GM23338 (cell line): Measurements from ENCODE around the gene IGF2.

Experiments
- CREB1 ChIP-seq: fragments of 250-450 bp; sonication (Bioruptor Pico); IDR thresholded peaks from 2 replicates; pipeline ENCODE4 v1.5.0; 2020; ENCODE audit warnings: low read depth, mild to moderate bottlenecking, moderate library complexity
- CTCF ChIP-seq, 2 experiments: fragments of 200-600 bp in 1 of 2; sonication (generic) in 1 of 2; conservative IDR thresholded peaks; 2 replicates each; pipeline versions ENCODE4 v1.5.1 to v1.6.1; 2016 to 2017; ENCODE audit warnings: antibody characterized with exemption in 2 of 2, low read depth in 2 of 2, mild to moderate bottlenecking in 2 of 2, moderate library complexity in 1 of 2
- ETS1 ChIP-seq: IDR thresholded peaks from 2 replicates; pipeline ENCODE4 v1.6.1; 2016; ENCODE audit warnings: antibody characterized with exemption
- EZH2 ChIP-seq: fragments of 200-600 bp; sonication (generic); IDR thresholded peaks from one replicate; pipeline ENCODE4 v1.8.0; 2017; ENCODE audit warnings: antibody characterized with exemption, mild to moderate bottlenecking, low read depth; ENCODE audit not compliant: unreplicated experiment
- EZH2phosphoT487 ChIP-seq: fragments of 200-600 bp; sonication (generic); IDR thresholded peaks from one replicate; pipeline ENCODE4 v1.8.1; 2018; ENCODE audit warnings: antibody characterized with exemption; ENCODE audit not compliant: unreplicated experiment
- JUNB ChIP-seq: IDR thresholded peaks from one replicate; pipeline ENCODE4 v1.6.1; 2016; ENCODE audit warnings: antibody characterized with exemption; ENCODE audit not compliant: unreplicated experiment
- NANOG ChIP-seq: IDR thresholded peaks from 2 replicates; pipeline ENCODE4 v1.6.1; 2016; ENCODE audit warnings: antibody characterized with exemption, borderline replicate concordance
- POLR2AphosphoS5 ChIP-seq: IDR thresholded peaks from 2 replicates; pipeline ENCODE4 v1.6.1; 2016; ENCODE audit warnings: antibody characterized with exemption, low read depth
- TF ChIP-seq, protein P1 (sequence below): IDR thresholded peaks from one replicate; pipeline ENCODE4 v1.6.1; 2018; ENCODE audit warnings: antibody characterized with exemption; ENCODE audit not compliant: unreplicated experiment

DNA sequence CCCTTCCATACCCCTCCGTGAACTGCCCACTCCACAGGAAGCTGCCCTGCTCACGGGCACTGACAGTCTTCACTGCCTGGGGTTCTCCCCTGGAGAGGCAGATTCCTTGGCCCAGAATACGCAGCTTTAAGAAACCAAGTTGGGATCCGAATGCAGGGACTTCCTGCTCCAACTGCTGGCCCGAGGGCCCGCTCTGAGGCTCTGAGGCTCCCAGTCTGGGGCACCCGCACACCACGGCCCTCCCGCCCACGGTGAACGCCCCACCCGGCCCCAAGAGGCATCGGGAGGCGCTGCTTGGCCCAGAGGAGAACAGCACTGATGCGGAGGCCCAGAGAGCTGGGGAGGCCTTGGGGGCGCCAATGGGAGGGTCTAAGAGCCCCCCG lies 42.3 kb downstream of the IGF2 start:
- TF ChIP-seq CTCF (conservative IDR thresholded peaks at IDR 0.05; ENCODE audit: low read depth in 2 of 2) (no peak), EZH2phosphoT487 (no peak), POLR2AphosphoS5 (no peak), JUNB (no peak), EZH2 (no peak), ETS1 (no peak), NANOG (no peak), CREB1 (no peak)
- TF ChIP-seq, protein P1, sequence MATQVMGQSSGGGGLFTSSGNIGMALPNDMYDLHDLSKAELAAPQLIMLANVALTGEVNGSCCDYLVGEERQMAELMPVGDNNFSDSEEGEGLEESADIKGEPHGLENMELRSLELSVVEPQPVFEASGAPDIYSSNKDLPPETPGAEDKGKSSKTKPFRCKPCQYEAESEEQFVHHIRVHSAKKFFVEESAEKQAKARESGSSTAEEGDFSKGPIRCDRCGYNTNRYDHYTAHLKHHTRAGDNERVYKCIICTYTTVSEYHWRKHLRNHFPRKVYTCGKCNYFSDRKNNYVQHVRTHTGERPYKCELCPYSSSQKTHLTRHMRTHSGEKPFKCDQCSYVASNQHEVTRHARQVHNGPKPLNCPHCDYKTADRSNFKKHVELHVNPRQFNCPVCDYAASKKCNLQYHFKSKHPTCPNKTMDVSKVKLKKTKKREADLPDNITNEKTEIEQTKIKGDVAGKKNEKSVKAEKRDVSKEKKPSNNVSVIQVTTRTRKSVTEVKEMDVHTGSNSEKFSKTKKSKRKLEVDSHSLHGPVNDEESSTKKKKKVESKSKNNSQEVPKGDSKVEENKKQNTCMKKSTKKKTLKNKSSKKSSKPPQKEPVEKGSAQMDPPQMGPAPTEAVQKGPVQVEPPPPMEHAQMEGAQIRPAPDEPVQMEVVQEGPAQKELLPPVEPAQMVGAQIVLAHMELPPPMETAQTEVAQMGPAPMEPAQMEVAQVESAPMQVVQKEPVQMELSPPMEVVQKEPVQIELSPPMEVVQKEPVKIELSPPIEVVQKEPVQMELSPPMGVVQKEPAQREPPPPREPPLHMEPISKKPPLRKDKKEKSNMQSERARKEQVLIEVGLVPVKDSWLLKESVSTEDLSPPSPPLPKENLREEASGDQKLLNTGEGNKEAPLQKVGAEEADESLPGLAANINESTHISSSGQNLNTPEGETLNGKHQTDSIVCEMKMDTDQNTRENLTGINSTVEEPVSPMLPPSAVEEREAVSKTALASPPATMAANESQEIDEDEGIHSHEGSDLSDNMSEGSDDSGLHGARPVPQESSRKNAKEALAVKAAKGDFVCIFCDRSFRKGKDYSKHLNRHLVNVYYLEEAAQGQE: no peak
